NCI-H345 (cell line): ENCODE data around the gene FRMPD1.
"Not testable (repeated sequence)": the region's sequence is repeated elsewhere in the genome, so short reads cannot be mapped to it uniquely, and the experiment has no call there.

Experiments used
- DNase-seq: peaks from one replicate; lab custom pipeline; 2025; lab: John Stamatoyannopoulos, UW

Gene FRMPD1

DNA sequence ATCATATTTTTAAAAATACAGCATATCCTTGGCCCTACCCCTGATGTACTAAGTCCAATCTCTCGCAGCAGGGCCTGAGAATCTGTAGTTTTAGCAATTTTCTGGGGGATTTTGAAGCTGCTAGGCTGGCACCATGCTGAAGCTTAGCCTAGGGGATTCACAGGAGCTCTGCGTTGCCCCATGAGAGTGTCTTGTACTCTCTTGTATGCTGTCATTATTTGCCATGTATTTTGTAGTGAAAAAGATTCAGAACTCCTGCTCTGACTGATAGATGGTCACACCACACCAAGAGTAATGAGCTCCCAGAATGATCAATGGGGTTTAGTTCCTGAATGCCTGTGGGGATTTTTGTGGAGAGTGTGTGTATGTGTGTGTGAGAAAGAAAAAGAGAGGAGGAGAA lies 82.2 kb downstream of the FRMPD1 start:
- no peak for DNase-seq

DNA sequence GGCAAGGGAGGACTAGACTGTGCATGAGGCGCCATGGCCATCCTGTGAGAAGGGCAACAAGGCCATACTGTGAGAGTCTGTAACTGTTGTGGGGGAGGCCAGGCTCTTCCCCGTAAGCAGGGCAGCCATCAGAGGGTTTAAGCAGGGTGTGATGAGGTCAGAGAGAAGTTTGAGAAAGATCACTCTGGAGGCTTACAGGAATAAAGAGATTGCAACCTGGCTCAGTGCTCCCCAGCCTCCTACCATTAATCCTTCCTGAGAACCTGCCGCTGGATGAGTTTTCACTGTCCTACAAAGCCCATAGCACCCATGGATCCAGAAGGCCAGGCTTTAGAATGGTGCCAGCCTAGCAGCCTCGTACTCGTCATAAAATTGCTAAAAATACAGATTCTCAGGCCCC lies 88.5 kb downstream of the FRMPD1 start:
- DNase-seq: no peak

- no peak for DNase-seq
Observed at GRCh38 chr9:37740128-37740527, 89.4 kb downstream of the FRMPD1 start.

- DNase-seq: no peak
Observed at GRCh38 chr9:37740631-37741328, 90.0 kb downstream of the FRMPD1 start.

- DNase-seq: no peak
Observed at GRCh38 chr9:37745970-37746369, 95.2 kb downstream of the FRMPD1 start.

GRCh38 chr9:37746448-37747270 lies 95.9 kb downstream of the FRMPD1 start:
- no peak for DNase-seq

- DNase-seq: peak; percentile 53
Observed at GRCh38 chr9:37747271-37747753, 96.6 kb downstream of the FRMPD1 start.

- DNase-seq: no peak
Observed at GRCh38 chr9:37749129-37749528, 98.4 kb downstream of the FRMPD1 start.

DNA sequence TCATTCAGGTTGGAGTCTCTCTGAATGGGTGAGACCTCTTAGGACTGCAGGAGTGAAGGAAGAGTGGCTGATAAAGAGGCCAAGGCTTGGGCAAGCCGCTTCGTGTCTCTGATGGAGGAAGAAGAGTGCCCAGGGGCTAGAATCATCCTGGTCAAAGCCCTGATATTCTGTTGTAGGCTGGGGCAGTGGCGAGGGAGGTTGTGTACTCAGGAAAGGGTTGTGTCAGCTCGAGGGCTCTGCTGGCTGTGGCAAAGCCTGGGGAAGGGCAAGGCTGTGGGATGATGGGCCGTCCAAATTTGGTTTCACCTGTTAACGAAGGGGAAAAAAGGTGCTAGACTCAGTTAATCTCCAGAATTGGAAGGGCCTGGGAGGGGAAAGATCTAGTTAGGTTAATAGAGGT lies 100.4 kb downstream of the FRMPD1 start:
- DNase-seq: no peak

DNA sequence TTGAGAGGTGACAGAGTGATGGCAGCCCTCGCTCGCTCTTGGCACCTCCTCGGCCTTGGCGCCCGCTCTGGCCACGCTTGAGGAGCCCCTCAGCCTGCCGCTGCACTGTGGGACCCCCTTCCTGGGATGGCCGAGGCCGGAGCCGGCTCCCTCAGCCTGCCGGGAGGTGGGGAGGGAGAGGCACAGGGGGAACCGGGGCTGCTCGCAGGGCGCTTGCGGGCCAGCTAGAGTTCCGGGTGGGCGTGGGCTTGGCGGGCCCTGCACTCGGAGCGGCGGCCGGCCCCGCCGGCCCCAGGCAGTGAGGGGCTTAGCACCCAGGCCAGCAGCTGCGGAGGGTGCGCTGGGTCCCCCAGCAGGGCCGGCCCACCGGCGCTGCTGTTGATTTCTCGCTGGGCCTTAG lies 101.0 kb downstream of the FRMPD1 start:
- DNase-seq: not testable (repeated sequence)

DNA sequence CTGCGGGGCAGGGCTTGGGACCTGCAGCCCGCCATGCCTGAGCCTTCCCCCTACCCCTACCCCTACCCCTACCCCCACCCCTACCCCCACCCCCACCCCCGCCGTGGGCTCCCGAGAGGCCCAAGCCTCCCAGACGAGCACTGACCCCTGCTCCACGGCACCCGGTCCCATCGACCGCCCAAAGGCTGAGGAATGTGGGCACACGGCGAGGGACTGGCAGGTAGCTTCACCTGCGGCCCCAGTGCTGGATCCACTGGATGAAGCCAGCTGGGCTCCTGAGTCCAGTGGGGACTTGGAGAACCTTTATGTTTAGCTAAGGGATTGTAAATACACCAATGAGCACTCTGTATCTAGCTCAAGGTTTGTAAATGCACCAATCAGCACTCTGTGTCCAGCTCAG lies 101.4 kb downstream of the FRMPD1 start:
- DNase-seq: not testable (repeated sequence)

DNA sequence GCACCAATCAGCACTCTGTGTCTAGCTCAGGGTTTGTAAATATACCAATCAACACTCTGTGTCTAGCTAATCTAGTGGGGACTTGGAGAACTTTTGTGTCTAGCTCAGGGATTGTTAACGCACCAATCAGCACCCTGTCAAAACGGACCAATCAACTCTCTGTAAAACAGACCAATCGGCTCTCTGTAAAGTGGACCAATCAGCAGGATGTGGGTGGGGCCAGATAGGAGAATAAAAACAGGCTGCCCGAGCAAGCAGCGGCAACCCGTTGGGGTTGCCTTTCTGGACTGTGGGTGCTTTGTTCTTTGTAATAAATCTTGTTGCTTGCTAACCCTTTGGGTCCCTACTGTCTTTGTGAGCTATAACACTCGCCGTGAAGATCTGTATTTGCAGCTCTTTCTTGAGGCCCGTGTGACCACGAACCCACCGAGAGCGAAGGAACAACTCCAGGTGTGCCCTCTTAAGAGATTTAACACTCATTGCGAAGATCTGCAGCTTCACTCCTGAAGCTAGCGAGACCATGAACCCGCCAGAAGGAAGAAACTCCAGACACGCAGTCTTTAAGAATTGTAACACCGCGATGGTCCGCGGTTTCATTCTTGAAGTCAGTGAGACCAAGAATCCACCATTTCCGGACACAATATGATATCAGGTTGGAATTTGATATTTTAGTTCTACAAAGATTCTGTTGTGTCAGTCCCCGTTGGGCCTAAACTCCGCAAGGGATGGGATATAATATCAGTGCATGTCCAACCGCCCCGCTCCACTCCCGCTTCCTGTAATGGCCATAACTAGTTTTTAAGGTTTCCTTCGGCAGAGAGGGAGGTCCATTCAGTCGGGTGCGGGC lies 102.1 kb downstream of the FRMPD1 start:
- DNase-seq: no peak

- DNase-seq: peak; percentile 76
Observed at GRCh38 chr9:37753489-37754190, 102.9 kb downstream of the FRMPD1 start, which contains the start of gene TRMT10B. TSS of gene TRMT10B (plus strand) at chr9:37753805. CDS start at chr9:37761932, 8,127 bp downstream.

- DNase-seq: no peak
Observed at GRCh38 chr9:37758747-37759146, 108.0 kb downstream of the FRMPD1 start.

DNA sequence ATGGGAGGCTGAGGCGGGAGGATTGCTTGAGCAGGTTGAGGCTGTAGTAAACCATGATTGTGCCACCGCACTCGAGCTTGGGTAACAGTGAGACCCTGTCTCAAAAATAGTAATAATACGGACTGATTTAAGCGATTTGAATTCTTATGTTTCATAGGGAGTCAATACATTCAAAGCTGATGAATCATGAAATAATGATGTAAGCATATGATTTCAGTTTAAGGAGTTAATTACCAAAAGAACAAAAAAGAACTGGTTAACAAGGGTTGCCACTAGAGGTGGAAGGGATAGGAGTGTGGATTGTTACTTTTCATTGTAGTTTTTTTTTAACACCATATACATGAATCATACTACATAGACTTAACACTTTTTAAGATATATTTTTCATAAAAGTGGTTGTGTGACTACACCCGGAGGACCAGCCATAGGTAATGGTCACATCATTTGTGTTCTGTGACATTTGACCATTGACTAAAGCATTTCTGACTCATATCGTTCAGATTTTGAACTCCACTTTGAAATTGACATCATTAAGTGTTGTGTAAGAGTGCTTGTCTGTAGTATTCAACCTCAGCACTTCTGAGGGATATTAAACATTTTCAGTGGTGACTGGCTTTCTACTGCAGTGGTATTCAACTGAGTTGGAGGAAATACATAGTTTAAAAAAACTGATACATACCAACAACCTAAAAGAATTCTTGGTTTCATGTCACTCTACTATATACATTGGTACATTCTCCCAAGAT lies 109.8 kb downstream of the FRMPD1 start:
- no peak for DNase-seq

- no peak for DNase-seq
Observed at GRCh38 chr9:37761511-37761910, 110.8 kb downstream of the FRMPD1 start.

DNA sequence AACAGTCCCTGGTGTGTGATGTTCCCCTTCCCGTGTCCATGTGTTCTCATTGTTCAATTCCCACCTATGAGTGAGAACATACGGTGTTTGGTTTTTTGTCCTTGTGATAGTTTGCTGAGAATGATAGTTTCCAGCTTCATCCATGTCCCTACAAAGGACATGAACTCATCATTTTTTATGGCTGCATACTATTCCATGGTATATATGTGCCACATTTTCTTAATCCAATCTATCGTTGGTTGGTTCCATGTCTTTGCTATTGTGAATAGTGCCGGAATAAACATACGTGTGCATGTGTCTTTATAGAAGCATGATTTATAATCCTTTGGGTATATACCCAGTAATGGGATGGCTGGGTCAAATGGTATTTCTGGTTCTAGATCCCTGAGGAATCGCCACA lies 114.5 kb downstream of the FRMPD1 start:
- DNase-seq: not testable (repeated sequence)

DNA sequence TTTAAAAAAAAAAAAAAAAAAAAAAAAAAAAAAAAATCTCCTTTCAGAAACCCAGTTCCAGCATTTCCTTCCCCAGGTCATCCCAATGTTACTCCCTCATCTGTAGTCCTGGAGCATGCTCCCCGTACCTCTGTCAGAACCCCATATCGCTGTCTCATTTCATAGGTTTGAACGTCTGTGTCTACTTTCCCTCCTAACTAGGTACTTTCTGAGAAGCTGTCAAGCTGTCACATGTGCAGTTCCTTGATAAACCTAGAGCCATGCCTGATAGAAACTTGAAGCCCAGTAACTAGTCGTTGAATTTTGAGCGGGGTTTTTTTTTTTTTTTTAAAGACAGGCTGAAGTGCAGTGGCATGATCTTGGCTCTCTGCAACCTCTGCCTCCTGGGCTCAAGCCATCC lies 118.6 kb downstream of the FRMPD1 start:
- DNase-seq: no peak

GRCh38 chr9:37769995-37770394 lies 119.2 kb downstream of the FRMPD1 start:
- DNase-seq: no peak

GRCh38 chr9:37775216-37775919 lies 124.6 kb downstream of the FRMPD1 start:
- DNase-seq: no peak
